ENCODE data around the gene SNX8. TPM values are rescaled to one million over a fixed set of nuclear protein-coding genes. Genes with fewer than 3 reads are reported as not detected.

Gene SNX8
- total and polyA plus RNA-seq, 2 of the 8 experiments (the other 6 are each of a cell fraction or from before 2014, with no cell fraction given): 46.2 to 70.8 TPM

DNA sequence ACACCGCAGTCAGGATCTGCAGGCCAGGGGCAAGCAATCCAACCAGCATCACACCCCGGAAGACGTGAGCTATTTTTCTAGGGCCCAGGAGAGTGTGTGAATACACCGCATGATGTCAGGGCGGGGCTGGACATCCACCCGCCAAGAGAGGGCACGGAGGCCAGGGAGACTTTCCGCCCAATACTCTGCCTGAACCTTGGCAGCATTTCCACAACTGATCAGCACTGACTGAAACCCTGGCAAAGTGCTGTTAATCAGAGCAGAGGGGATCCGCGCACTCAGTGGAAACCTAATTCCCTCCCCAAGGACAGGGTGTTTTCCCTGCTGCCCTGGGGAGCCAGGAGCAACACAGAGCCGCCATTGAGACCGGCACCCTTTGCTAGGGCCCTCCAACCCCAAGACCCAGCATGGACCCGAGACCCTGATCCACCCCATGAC, 89.7 kb downstream of the SNX8 start:
- H2AFZ ChIP-seq (ENCODE audit: low read length): no peak overlapping the region
- H4K91ac ChIP-seq (replicated peaks; ENCODE audit: insufficient read length, low read length): no peak overlapping the region
- H3K36me3 ChIP-seq (ENCODE audit: control insufficient read depth in 2 of 4, insufficient read depth in 4 of 4, low read length in 3 of 4): peaks cover 9 to 33% (median 23%) of the 10 kb centered on the region in 4 experiments; a peak in 7 of 8 replicates
- no peaks in the 10 kb centered on the region for H3K23me2 ChIP-seq (ENCODE audit: low read depth, low read length)
- H3K23ac ChIP-seq (ENCODE audit: insufficient read length): no peak overlapping the region
- H3K9me3 ChIP-seq (ENCODE audit: insufficient read depth in 2 of 2, low read depth in 1 of 2, low read length in 1 of 2): no peaks in the 10 kb centered on the region
- H2BK20ac ChIP-seq (ENCODE audit: low read length): no peak overlapping the region
- 91% methylated on average over 13 of the region's 13 CpGs; no CpG with 5 or more reads in 1 of the 2 experiments for WGBS, 2 experiments (ENCODE audit: extremely low coverage in 1 of 2, insufficient coverage in 1 of 2, insufficient read length in 1 of 2, insufficient replicate concordance in 2 of 2, low coverage in 1 of 2, low lambda C conversion rate in 2 of 2, missing lambda C conversion rate in 1 of 2)
- peaks cover 0 to 37% of the 10 kb centered on the region in 2 experiments; a peak in 3 of 4 replicates for H3K79me2 ChIP-seq (ENCODE audit: control insufficient read depth in 1 of 2, insufficient read depth in 2 of 2, low read length in 2 of 2)
- peaks cover 19% of the 10 kb centered on the region for H3K79me1 ChIP-seq (ENCODE audit: low read depth, low read length)
- H2AK5ac ChIP-seq (ENCODE audit: low read depth, low read length): no peak overlapping the region
- H3K4me1 ChIP-seq (replicated peaks in 1 of 4; ENCODE audit: control insufficient read depth in 3 of 4, insufficient read depth in 4 of 4, low read length in 3 of 4): no peaks in the 10 kb centered on the region; a peak in 1 of 7 replicates
- DNase-seq (ENCODE audit: low read depth in 1 of 2, low spot score in 2 of 2): no peak
- no peak overlapping the region for H2BK15ac ChIP-seq (ENCODE audit: low read length)
- peaks cover 5 to 14% of the 10 kb centered on the region in 2 experiments for H4K20me1 ChIP-seq (replicated peaks in 1 of 2; ENCODE audit: control insufficient read depth in 1 of 2, insufficient read depth in 2 of 2, low read length in 2 of 2)
- H3K4me3 ChIP-seq (ENCODE audit: extremely low read depth in 1 of 4, insufficient read depth in 2 of 4, low read depth in 3 of 4, low read length in 4 of 4): no peak overlapping the region
- no peaks in the 10 kb centered on the region for H3K27me3 ChIP-seq (replicated peaks in 1 of 4; ENCODE audit: control insufficient read depth in 3 of 4, extremely low read depth in 1 of 4, insufficient read depth in 3 of 4, low read length in 3 of 4)
- no peak overlapping the region for H3K27ac ChIP-seq (ENCODE audit: low read depth, low read length)
- no peak overlapping the region for H4K8ac ChIP-seq (ENCODE audit: extremely low read depth, insufficient read depth, low read length)
- no peak overlapping the region for H3K4me2 ChIP-seq (ENCODE audit: insufficient read depth in 1 of 2, low read depth in 2 of 2, low read length in 2 of 2)
- H3K56ac ChIP-seq (replicated peaks; ENCODE audit: insufficient read length, low read depth, low read length): no peak overlapping the region
- no peak overlapping the region for H3K4ac ChIP-seq (replicated peaks; ENCODE audit: insufficient read length, low read depth, low read length)
- H2BK5ac ChIP-seq (ENCODE audit: low read depth, low read length): no peak overlapping the region
- ChIA-PET POLR2A (ENCODE audit: partially characterized antibody) (interaction anchor here (0.8 to 1.2 kb wide), 4 partner anchors 10 to 126 kb away, joined by 3 to 4 read pairs (median 3); no protein-coding TSS in a partner anchor), CTCF (ENCODE audit: partially characterized antibody) (interaction anchor here (0.8 to 1.7 kb wide), 3 partner anchors 8 to 30 kb away, joined by 3 read pairs; no protein-coding TSS in a partner anchor)
- H3K9ac ChIP-seq (replicated peaks in 1 of 4; ENCODE audit: extremely low read depth in 1 of 4, low read depth in 3 of 4, low read length in 3 of 4): no peak overlapping the region
- H4K5ac ChIP-seq (ENCODE audit: insufficient read length, low read depth, low read length): no peak overlapping the region
- H3K14ac ChIP-seq (ENCODE audit: insufficient read length): no peak overlapping the region
- no peak overlapping the region for H3K18ac ChIP-seq (ENCODE audit: extremely low read depth, low read length)
- FAIRE-seq: no peak
- no peak overlapping the region for H2BK120ac ChIP-seq (replicated peaks; ENCODE audit: low read depth, low read length)
- no peak overlapping the region for H2BK12ac ChIP-seq (ENCODE audit: low read depth, low read length)
- TF ChIP-seq NRF1 (IDR thresholded peaks at IDR 0.05; ENCODE audit: low read depth, low read length): no peak
- TF ChIP-seq CREB1 (IDR thresholded peaks at IDR 0.05): no peak
- no peak for TF ChIP-seq KDM1A (IDR thresholded peaks at IDR 0.05; ENCODE audit: borderline replicate concordance, low read length)
- TF ChIP-seq GABPA (IDR thresholded peaks at IDR 0.05; ENCODE audit: borderline replicate concordance, insufficient read depth, low read length): no peak
- no peak for TF ChIP-seq RFX5 (IDR thresholded peaks at IDR 0.05; ENCODE audit: borderline replicate concordance, low read depth, low read length)
- no peak for TF ChIP-seq CTBP2 (IDR thresholded peaks at IDR 0.05; ENCODE audit: borderline replicate concordance, insufficient read depth, insufficient read length, low read length)
- TF ChIP-seq NANOG (IDR thresholded peaks at IDR 0.05; ENCODE audit: insufficient read depth, low read depth, low read length, poor library complexity, severe bottlenecking): no peak
- no peak for TF ChIP-seq EP300 (IDR thresholded peaks at IDR 0.05; ENCODE audit: borderline replicate concordance in 1 of 2, low read depth in 2 of 2, low read length in 2 of 2)
- TF ChIP-seq FOSL1 (IDR thresholded peaks at IDR 0.05; ENCODE audit: insufficient read depth, low read depth, low read length): no peak
- no peak for TF ChIP-seq POLR2AphosphoS5 (IDR thresholded peaks at IDR 0.05; ENCODE audit: low read depth, low read length)
- no peak for TF ChIP-seq MAFK (IDR thresholded peaks at IDR 0.05; ENCODE audit: low read depth, low read length)
